NCI-H345 treated with DMSO at 0.1 percent for 48 hours (cell line): ENCODE data around the gene FAF1.

Source experiments
- DNase-seq: peaks from one replicate; lab custom pipeline; 2025; ENCODE audit not compliant: unreplicated experiment; lab: John Stamatoyannopoulos, UW

The FAF1 gene

DNA sequence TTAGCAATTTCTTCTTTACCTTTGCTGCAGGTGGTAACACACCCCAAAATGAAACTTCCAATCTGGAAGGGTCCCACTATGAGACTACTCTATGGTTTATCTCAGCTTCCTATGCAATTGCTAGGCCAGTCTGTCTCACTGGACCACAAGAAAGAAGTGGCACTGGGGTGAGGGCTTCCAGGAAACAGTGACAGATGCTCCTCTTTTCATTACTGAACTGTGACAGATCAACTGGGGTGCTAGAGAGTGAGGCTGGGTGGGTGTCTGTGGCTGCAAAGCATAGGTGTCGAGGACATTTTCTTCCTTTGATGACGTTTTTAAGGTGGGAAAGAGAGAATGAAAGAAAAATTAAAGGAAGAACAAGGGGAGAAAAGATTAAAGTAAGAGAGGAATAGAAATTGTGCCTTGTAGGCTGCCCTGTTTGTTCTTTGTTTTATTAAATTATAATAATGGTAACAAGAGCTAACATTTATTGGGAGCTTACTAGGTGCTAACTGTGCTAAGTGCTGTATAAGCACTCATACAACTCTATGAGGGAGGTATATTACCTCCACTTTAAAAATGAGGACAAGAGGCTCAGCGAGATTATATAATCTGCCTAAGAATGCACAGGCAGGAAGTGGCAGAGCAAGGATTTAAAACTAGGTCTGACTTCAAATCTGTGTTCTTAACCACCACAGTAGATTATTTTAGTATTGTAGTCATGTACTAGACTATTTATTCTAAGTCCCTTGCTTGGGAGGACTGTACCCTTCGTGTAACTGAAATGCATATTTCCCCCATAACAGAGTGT, 509.0 kb downstream of the FAF1 start:
- no peak for DNase-seq

DNA sequence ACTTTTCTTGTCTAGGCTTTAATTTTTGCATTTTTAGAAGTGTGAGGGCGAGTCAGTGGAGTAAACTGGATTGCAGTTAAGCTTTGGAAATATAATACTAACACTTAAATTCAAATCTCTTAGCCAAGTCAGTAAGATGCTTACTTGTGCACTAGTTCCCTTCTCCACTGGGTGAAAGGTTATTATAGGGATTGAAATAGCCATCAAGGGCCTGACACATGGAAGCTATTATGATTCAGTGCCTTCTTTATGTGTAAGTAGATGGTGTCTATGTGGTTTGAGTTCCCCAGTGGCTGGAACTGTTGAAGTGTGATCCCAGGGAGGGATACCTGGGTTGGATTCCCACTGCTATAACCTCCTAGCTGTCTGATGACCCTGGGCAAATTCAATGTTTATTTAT, 512.1 kb downstream of the FAF1 start:
- DNase-seq, result no peak

- DNase-seq, result no peak
Measured at GRCh38 chr1:50441183-50441582, 518.9 kb downstream of the FAF1 start.

GRCh38 chr1:50438945-50439344, 521.1 kb downstream of the FAF1 start:
- no peak for DNase-seq

GRCh38 chr1:50436489-50436888, 523.6 kb downstream of the FAF1 start:
- no peak for DNase-seq

DNA sequence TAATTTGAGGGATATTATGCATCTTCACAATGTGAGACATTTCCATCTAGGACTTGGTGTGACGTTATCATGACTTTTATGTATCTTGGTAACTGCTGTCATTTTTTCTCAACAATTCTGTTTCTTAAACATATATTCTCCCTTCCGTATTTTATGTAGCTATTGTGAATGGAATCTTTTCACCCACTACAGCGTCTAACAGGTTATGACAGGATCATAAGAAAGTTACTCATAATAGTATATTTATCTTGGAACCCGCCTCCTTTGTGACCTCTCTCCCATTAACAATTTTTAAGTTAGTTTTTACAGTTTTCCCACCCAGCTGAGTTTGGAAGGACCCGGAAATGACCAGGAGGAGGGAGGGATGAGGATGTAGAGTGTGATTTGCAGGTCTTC, 530.1 kb downstream of the FAF1 start:
- no peak for DNase-seq

- no peak for DNase-seq
Measured at GRCh38 chr1:50427818-50428779, 532.0 kb downstream of the FAF1 start.

- no peak for DNase-seq
Measured at GRCh38 chr1:50427086-50427817, 532.8 kb downstream of the FAF1 start.

- no peak for DNase-seq
Measured at GRCh38 chr1:50426702-50427085, 533.4 kb downstream of the FAF1 start.

- no peak for DNase-seq
Measured at GRCh38 chr1:50426108-50426700, 533.9 kb downstream of the FAF1 start.

DNA sequence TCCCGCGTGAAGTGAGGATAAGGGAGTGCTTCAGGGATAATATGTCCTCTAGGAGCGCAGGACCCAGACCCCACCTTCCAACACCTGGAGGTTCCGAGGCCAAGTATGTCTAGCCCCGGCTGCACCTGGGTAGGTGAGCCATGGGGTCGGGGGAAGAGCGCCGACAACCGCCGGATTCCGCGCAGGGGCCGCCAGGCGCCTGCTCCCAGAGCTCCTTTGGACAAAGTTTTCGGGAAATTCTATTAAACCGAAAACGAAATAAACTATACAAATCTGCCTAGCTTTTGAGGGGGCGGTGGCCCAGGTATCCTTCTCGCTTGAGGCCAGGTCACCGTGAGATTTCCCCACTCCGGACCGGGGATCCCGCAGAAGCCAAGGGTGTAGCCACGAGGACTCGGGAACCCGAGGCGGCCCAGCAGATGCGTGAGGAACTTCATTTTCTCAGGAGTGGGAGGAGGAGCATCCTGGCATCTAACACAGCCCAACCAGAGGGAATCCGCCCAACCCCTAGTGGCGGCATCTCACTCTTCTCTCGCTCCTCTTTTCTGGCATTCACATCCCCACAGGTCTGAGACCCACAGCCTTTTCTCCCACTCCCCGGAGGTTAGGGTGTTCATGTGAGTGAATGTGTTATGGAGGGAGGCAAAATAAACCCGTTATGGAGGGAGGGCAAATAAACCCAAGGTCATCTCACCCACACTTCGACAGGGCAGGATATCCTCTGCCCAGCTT, 534.5 kb downstream of the FAF1 start:
- no peak for DNase-seq

GRCh38 chr1:50424884-50425375, 535.1 kb downstream of the FAF1 start:
- DNase-seq, result no peak

GRCh38 chr1:50424045-50424883, 535.8 kb downstream of the FAF1 start:
- DNase-seq, result no peak

DNA sequence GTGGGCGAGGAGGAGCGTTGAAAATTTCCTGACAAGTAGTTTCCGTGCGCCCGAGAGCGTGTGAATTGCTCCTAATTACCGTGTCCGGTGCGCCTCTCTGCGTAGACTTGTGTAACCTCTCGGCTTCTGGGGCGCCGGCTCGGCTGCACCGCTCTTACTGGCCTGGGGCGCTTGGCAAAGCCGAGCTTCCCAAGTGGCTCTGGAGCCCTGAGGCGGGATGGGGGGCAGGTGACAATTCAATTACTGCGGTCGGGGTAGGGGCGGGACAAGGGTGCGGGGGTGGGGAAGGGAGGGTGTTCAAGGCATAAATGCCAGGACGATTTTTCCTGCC, 536.4 kb downstream of the FAF1 start:
- DNase-seq, result no peak

DNA sequence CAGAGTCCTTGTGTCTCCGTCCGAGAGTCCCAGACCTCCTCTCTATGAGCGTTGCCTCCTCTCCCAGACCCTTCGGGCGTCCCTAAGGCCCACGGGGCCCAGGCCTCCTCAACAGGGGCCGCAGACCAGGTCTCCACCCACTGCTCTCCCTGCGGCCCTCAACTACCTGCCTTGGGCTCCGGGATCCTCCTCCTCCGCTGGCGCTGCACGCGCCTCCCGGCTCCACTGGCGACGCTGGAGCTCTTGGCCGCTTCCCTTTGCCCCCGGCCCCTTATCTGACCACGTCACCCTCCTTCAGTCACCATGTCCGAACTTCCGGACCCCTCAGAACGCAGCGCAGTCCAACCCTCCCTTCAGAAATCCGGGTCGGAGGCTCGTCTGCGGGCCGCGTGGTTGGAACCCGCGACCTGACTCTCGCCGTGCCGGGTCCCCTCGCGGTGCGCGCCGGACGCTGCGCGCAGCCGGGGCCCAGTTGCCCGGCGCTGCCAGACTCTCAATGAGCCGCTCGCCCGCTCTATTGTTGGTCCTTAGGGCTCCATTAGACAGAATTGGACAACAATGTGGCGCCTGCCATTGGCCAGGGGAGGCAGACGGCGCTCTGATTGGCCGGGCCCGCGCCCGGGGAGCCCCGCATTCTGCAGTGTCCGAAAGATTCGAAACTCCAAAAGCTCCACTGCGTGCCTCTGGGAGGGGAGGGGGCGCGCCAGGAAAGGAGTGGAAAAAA, 537.0 kb downstream of the FAF1 start, which contains the start of gene DMRTA2:
Gene DMRTA2, minus strand, starts transcription at position 498 of the 724 bp plus-strand sequence. CDS start 1,907 bp downstream, outside the sequence.
- DNase-seq, result no peak

GRCh38 chr1:50422675-50422945, 537.5 kb downstream of the FAF1 start:
- no peak for DNase-seq

DNA sequence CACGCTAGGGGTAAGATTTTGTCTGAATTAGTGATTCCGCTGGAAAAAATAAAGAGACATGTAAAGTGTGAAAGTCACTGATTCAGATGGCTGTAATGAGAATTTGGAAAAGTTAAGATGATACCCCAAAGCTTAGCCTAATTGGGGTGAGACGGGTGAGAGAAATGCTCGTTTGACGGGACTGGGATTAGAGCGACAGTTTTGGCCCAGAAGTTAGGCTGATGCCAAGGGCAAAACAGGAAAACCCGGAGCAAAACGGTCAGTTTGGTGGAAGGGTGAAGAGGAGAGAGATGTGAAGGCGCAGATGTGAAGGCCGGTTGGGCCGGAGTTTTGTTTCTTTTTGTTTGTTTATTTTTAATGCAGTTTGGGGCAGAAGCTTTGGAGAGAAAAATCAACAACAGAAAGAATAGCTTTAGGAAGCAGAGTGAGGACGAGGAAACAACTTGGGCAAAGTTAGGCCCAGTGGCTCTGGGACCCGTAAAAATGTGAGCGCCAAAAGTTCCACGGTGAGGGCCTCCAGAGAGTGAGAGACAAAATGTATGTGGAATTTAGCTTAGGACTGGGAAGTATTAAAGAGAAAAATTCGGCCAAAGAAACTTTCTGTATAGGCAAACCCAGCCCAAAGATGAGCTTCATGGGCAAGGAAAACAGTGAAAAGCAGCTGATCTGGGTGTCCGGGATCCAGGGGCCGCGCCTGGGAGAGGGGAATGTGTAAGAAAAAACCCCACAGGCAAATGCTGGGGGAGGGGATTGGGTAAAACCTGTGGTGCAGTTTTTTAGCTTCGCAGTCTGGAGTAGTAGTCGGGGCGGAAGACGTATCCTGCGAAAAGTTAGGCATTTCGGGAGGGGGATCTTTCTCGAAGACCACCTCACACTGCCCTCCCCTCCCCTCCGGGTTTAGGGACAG, 538.0 kb downstream of the FAF1 start:
- DNase-seq, result no peak

DNA sequence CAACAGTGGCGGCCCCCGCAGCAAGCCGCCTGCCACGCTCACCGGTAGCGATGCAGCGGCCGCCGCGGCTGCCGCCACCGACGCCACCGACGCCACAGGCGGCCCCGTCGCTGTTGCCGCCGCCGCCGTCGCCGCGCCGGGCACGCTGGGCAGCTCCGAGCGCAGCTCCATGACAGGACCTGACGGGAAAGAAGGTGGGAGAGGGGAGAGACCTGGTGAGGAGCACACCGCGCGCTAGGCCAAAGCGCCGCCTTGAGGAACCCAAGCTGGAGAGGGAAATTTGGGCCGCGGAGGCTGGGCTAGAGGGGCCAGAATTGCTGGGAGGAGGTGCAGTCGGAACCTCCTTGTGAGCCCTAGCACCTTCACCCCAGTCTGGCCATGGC, 538.7 kb downstream of the FAF1 start:
- DNase-seq, result no peak
